Ovary (tissue), 3 donors: Measurements from ENCODE around the gene ZNRF4.

Experiments used
- POLR2A ChIP-seq: fragments of 450-650 bp; IDR thresholded peaks from one replicate; pipeline ENCODE4 v1.6.1; 2017; ENCODE audit warnings: antibody characterized with exemption, mild to moderate bottlenecking, moderate library complexity
- TF ChIP-seq, protein P1 (sequence below), 3 donors: fragments of 450-650 bp in 2 of 3; fragments of 200-600 bp in 1 of 3; IDR thresholded peaks; one replicate each; pipeline versions ENCODE4 v1.5.1 to v1.8.0; 2016 to 2022; ENCODE audit warnings: antibody characterized with exemption in 3 of 3, mild to moderate bottlenecking in 1 of 3
- donor health status: DM: no; HTN: no; CAD: no.

DNA sequence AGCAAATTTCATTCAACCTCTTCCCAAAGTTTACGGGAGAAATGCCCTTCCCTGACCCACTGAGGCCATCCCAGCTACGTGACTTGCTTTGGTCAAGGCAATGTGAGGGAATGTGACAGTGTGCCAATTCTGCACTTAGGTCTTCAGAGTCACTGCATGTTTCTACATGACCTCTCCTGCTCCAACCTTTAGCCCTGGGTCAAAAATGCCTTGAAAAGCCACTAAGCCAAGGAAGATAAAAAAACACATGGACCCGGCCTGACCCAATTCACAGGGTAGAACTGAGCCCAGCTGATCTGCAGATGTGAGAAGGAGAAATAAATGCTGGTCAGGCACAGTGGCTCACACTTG is 30.0 kb downstream of the ZNRF4 start:
- TF ChIP-seq, protein P1, sequence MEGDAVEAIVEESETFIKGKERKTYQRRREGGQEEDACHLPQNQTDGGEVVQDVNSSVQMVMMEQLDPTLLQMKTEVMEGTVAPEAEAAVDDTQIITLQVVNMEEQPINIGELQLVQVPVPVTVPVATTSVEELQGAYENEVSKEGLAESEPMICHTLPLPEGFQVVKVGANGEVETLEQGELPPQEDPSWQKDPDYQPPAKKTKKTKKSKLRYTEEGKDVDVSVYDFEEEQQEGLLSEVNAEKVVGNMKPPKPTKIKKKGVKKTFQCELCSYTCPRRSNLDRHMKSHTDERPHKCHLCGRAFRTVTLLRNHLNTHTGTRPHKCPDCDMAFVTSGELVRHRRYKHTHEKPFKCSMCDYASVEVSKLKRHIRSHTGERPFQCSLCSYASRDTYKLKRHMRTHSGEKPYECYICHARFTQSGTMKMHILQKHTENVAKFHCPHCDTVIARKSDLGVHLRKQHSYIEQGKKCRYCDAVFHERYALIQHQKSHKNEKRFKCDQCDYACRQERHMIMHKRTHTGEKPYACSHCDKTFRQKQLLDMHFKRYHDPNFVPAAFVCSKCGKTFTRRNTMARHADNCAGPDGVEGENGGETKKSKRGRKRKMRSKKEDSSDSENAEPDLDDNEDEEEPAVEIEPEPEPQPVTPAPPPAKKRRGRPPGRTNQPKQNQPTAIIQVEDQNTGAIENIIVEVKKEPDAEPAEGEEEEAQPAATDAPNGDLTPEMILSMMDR (IDR thresholded peaks at IDR 0.05), result no peak
- TF ChIP-seq POLR2A, result no peak
